NCI-H1694 (cell line): Measurements from ENCODE around the gene ITGA2.
A peak's percentile ranks its signal among the peaks of the same experiment; 100 is the strongest.

ENCODE experiments used
- DNase-seq: peaks from one replicate; lab custom pipeline; 2025; lab: John Stamatoyannopoulos, UW

Gene ITGA2

GRCh38 chr5:53017794-53018391 lies 28.7 kb downstream of the ITGA2 start:
- DNase-seq: no peak

GRCh38 chr5:53019320-53019719 lies 30.2 kb downstream of the ITGA2 start:
- DNase-seq: no peak

GRCh38 chr5:53022930-53023511 lies 33.9 kb downstream of the ITGA2 start:
- no peak for DNase-seq

GRCh38 chr5:53023969-53024368 lies 34.8 kb downstream of the ITGA2 start:
- DNase-seq: no peak

- DNase-seq: no peak
These were observed 35.4 kb downstream of the ITGA2 start for GRCh38 chr5:53024535-53024934.

DNA sequence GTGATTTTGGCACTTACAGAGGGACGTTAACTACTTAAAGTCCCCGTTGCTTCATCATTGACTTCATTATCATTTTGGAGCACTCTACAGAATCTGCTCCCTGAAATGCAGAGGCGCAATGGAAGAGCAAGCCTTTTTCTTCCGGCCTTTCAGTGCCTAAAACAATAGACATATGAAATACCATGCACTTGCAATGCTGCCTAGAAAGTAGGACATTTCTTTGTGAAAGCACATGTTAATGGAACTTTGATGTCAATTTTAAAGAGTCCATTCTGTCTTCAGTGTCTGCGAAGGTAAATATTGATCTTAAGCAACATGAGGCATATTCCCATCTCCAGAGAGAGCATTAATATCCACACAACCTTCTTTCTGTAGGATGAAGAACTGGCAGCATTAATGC lies 36.3 kb downstream of the ITGA2 start:
- DNase-seq: no peak

GRCh38 chr5:53027913-53028312 lies 38.8 kb downstream of the ITGA2 start:
- no peak for DNase-seq

GRCh38 chr5:53029608-53030007 lies 40.5 kb downstream of the ITGA2 start:
- DNase-seq: no peak

- no peak for DNase-seq
These were observed 41.7 kb downstream of the ITGA2 start for GRCh38 chr5:53030893-53031292.

DNA sequence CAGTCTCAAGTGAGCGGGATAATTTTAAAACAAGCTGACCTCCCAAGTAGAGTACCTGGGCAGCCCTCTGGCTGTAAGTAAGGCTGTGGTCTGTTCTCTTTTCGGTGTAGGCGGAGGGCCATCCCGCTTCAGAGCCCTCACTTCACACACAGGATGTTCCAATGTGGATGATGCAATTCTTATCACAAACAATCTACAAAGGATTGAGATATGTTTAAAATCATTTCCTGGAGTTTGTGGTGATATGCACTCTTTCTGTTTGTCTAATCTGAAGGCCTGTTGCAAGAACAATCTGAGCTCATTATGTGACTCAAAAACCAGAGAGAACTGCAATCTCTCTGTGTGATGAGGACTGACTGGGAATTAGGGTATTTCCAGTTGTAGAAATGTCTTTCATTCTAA lies 42.5 kb downstream of the ITGA2 start:
- no peak for DNase-seq

DNA sequence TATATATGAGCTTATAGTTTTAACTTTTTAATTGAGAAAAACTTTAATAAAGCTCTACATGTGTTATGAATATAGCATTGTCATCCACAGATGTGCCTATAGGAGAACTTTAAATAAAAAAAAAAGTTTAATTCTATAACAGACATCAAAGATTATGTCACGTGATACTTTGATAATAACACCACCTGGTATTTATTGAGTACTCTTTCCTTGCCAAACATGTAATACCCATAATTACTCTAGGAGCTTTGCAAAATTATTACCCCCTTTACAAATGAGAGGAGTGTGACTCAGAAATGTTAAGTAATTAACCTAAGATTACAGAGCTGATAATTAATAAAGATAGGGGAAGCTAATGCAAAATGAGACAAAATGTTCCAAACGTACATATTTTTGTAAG lies 43.0 kb downstream of the ITGA2 start:
- DNase-seq: no peak

DNA sequence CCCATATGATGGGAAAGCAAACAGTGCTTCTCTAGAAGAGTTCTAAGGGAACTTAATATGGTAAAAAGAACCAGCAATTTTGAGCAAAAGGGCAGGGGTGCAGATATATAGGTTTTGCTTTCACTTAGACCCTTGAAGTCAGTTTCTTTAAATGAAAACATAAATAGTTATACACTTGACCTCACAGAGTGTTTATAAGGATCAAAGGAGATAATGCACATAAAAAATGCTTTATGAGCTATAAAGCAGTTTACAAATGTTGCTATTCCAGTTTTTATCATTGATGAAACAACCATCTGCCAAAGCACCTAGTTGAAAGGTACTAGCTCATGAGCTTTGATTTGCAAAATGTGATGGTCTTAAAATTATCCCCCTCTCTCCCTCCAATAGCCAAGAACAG lies 45.7 kb downstream of the ITGA2 start:
- DNase-seq: no peak

DNA sequence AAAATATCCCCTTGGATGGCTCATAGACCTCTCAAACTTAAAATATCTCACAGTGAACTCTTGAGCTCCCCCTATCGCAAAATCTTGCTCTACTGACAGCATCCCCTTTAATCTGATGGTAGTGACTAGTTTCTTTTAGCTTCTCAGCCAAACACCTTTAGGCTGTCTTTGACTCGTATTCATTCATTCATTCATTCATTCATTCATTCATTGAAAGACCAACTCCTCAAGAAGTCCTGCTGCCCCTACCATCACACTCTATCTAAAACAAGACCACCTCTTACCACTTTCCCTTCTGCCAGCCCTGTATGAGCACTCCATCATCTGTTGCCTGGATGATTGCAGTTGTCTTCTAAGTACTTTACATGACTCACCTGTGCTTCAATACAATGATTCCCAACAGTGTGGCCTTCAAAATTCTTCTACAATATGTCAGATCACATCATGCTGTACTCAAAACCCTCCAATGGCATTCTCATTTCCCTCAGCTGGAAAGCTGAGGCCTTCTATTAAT lies 46.8 kb downstream of the ITGA2 start:
- peak; percentile 21 for DNase-seq

- DNase-seq: no peak
These were observed 48.1 kb downstream of the ITGA2 start for GRCh38 chr5:53037141-53037859.

GRCh38 chr5:53038196-53038847 lies 49.2 kb downstream of the ITGA2 start:
- DNase-seq: no peak

GRCh38 chr5:53039855-53040254 lies 50.7 kb downstream of the ITGA2 start:
- DNase-seq: no peak

- DNase-seq: no peak
These were observed 52.0 kb downstream of the ITGA2 start for GRCh38 chr5:53041071-53041692.

DNA sequence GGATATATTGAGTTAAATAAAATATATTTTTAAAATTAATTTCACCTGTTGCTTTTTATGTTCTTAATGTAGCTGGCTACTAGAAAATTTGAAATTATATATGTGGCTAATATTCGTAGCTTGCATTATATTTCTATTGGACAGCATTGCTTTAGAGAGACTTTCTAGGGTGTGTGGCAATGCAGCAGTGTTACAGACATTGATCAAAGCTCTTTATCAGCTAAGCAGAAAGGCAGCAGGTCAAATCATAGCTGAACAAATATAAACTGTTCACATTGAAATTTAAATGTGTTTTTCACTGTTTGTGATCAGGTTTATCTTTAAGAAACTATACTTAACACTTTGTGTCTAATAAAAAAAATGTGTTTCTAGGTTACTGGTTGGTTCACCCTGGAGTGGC lies 52.6 kb downstream of the ITGA2 start:
- no peak for DNase-seq

GRCh38 chr5:53045263-53045662 lies 56.1 kb downstream of the ITGA2 start:
- DNase-seq: no peak

GRCh38 chr5:53048248-53048647 lies 59.1 kb downstream of the ITGA2 start:
- DNase-seq: no peak

DNA sequence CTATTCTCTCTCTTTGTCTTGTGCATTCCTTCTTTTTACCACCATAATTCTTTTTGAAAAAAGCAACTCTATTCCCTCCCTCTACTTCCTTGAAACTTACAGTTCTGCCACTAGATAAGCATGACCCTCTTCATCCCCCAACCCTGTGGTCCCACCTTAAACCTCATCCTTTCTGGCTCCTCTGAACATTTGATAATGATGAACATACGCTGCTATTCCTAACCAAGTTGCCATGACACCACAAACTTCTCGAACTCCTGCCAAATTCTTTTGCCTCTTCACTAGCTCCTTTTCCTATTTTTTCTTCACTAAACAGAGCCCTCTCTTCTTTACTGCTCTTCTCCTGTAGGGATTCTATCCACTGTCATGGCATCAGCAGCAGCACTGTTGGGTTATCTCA lies 63.3 kb downstream of the ITGA2 start:
- DNase-seq: no peak

DNA sequence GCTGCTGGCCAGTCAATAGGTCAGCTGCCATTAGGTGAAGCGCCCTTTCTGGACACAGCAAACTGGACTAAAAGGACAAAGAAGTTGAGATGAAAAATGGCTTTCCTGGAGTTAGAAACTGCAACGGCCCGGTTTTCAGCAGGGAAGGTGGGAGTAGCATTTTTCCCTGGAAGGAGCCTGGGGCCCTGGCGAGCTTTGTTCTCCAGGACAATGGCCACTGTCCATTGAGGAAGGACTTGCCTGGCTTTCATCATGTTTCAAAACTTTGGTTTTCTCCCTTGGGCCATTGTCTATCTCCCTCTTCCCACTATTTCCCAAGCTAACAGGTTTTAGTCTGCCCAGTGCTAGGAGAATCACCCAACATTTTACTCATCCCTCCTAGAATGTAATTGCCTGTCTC lies 64.2 kb downstream of the ITGA2 start:
- no peak for DNase-seq
